Measurements from ENCODE around the gene MUC5AC.
"Not testable (repeated sequence)": the region's sequence is repeated elsewhere in the genome, so short reads cannot be mapped to it uniquely, and the experiment has no call there.

The MUC5AC gene

DNA sequence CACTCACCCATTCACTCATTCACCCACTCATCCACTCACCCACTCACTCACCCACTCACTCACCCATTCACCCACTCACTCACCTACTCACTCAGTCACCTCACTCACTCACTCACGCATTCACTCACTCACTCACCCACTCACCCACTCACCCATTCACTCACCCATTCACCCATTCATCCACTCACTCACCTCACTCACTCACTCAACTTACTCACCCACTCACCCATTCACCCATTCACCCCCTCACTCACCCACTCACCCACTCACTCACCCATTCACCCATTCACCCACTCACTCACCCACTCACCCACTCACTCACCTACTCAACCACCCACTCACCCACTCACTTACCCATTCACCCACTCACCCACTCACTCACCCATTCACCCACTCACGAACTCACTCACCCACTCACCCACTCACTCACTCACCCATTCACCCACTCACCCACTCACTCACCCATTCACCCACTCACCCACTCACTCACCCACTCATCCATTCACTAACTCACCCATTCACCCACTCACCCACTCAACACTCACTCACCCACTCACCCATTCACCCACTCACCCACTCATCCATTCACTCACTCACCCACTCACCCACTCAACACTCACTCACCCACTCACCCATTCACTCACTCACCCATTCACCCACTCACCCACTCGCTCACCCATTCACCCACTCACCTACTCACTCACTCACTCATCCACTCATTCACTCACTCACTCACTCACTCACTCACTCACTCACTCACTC, 13.7 kb downstream of the MUC5AC start:
- H3K36me3 Mint-ChIP-seq (ENCODE audit: low read depth), result peaks cover 5% of the 10 kb centered on the region
- H3K9me3 Mint-ChIP-seq, result peaks cover 24% of the 10 kb centered on the region
- H3K4me3 Mint-ChIP-seq, result no peak overlapping the region
- no peak overlapping the region for H3K27ac Mint-ChIP-seq
- no peak for DNase-seq (ENCODE audit: low spot score)
- H3K27me3 Mint-ChIP-seq (ENCODE audit: low read depth), result no peaks in the 10 kb centered on the region
- no peaks in the 10 kb centered on the region for H3K4me1 Mint-ChIP-seq (ENCODE audit: low read depth)

DNA sequence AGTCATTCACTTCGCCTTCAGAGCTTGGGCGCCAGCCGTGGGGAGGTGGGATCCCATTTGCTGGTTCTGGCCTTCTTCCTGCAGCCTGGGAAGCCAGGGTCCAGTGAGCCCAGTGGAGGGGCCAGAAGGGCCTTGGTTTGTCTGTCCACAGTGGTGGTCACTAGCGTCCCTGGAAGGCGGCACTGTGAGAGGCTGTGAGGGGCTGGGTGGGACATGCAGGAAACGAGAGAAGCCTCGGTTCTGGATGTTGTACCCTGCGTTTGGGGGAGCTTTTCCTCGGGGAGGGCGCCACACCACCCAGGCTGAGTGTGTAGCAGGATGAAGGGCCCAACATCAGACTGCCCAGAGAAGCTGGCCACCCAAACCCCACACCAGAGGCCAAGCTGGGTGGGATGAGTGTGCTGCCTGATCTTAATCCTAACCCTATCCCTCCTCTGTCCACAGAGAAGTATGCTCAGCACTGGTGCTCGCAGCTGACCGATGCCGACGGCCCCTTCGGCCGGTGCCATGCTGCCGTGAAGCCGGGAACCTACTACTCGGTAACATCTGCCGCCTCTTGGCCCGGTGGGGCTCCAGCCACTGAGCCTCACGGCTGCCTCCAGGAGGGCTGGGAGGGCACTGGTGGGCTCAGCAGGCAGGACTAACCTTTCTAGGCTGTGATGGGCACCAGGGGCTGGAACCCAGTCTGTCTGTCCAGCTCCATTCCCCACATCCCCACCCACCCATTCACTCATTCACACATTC, 14.4 kb downstream of the MUC5AC start:
- no peak overlapping the region for H3K4me3 Mint-ChIP-seq
- no peaks in the 10 kb centered on the region for H3K27me3 Mint-ChIP-seq (ENCODE audit: low read depth)
- peaks cover 5% of the 10 kb centered on the region for H3K36me3 Mint-ChIP-seq (ENCODE audit: low read depth)
- H3K27ac Mint-ChIP-seq, result no peak overlapping the region
- H3K9me3 Mint-ChIP-seq, result peaks cover 24% of the 10 kb centered on the region
- H3K4me1 Mint-ChIP-seq (ENCODE audit: low read depth), result no peaks in the 10 kb centered on the region
- DNase-seq (ENCODE audit: low spot score), result no peak

DNA sequence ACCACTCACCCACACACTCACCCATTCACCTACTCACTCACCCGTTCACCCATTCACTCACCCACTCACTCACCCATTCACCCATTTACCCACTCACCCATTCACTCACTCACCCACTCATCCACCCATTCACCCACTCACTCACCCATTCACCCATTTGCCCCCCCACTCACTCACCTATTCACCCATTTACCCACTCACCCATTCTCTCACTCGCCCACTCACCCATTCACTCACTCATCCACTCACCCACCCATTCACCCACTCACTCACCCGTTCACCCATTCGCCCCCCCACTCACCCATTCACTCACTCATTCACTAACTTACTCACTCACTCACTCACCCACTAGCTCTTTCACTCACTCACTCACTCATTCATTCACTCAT, 15.0 kb downstream of the MUC5AC start:
- Mint-ChIP-seq H3K36me3 (ENCODE audit: low read depth) (peaks cover 5% of the 10 kb centered on the region), H3K27me3 (ENCODE audit: low read depth) (no peaks in the 10 kb centered on the region), H3K4me3 (no peak overlapping the region), H3K4me1 (ENCODE audit: low read depth) (no peaks in the 10 kb centered on the region), H3K27ac (no peak overlapping the region), H3K9me3 (peaks cover 24% of the 10 kb centered on the region)
- DNase-seq (ENCODE audit: low spot score), result no peak

DNA sequence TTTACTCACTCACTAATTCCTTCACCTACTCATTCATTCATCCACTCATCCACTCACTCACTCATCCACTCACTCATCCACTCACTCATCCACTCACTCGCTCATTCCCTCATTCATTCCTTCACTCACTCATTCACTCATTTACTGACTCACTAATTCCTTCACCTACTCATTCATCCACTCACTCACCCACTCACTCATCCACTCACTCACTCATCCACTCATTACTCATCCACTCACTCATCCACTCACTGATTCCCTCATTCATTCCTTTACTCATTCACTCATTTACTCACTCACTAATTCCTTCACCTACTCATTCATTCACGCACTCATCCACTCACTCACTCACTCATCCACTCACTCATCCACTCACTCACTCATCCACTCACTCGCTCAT, 15.6 kb downstream of the MUC5AC start:
- H3K4me1 Mint-ChIP-seq (ENCODE audit: low read depth); H3K27me3 Mint-ChIP-seq (ENCODE audit: low read depth); H3K4me3 Mint-ChIP-seq; H3K27ac Mint-ChIP-seq; DNase-seq (ENCODE audit: low spot score); H3K36me3 Mint-ChIP-seq (ENCODE audit: low read depth): not testable (repeated sequence)
- H3K9me3 Mint-ChIP-seq, result peaks cover 24% of the 10 kb centered on the region

DNA sequence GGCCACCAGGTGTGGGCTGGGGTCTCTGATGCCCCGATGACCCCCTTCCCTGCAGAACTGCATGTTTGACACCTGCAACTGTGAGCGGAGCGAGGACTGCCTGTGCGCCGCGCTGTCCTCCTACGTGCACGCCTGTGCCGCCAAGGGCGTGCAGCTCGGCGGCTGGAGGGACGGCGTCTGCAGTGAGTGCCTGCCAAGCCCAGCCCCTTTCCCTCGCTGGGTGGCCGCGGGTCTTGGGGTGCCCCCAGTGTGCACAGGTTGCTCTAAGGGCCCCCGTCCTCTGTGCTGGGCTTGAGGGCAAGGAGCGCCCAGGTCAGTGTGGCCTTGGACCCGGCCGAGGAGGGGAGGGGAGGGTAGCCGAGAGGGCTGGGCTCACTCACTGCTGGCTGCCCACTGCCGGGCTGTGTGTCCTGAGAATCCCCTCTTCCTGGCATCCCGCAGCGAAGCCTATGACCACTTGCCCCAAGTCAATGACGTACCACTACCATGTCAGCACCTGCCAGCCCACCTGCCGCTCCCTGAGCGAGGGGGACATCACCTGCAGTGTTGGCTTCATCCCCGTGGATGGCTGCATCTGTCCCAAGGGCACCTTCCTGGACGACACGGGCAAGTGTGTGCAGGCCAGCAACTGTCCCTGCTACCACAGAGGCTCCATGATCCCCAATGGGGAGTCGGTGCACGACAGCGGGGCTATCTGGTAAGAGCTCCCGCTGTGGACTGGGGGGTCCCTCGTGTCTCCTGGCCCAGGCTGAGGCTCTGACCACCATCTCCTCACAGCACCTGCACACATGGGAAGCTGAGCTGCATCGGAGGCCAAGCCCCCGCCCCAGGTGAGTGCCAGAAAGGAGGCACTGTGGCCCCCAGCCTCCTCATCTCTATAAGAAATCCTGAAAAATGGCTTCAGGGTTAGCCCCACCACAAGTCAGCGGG, 17.0 kb downstream of the MUC5AC start:
- H3K27me3 Mint-ChIP-seq (ENCODE audit: low read depth), result no peaks in the 10 kb centered on the region
- no peak overlapping the region for H3K4me3 Mint-ChIP-seq
- peaks cover 5% of the 10 kb centered on the region for H3K36me3 Mint-ChIP-seq (ENCODE audit: low read depth)
- peaks cover 24% of the 10 kb centered on the region for H3K9me3 Mint-ChIP-seq
- no peak overlapping the region for H3K27ac Mint-ChIP-seq
- H3K4me1 Mint-ChIP-seq (ENCODE audit: low read depth), result no peaks in the 10 kb centered on the region
- DNase-seq (ENCODE audit: low spot score), result no peak

DNA sequence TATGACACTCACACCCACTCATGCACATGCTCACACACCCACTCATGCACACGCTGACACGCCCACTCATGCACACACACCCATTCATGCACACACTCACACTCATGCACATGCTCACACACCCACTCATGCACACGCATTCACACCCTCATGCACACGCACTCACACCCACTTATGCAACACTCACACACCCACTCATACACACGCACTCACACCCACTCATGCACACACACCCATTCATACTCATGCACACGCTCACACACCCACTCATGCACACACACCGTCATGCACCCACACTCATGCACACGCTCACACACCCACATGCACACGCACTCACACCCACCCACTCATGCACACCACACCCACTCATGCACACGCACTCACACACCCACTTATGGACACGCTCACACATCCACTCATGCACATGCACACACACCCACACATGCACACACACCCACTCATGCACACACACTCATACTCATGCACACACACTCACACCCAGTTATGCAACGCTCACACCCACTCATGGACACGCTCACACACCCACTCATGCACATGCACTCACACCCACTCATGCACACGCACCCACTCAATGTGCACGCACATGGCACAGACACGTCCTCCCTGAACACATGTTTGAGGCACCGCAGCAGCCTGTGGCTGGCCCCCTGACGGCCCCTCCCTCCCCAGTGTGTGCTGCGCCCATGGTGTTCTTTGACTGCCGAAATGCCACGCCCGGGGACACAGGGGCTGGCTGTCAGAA, 17.9 kb downstream of the MUC5AC start:
- Mint-ChIP-seq H3K9me3 (peaks cover 22% of the 10 kb centered on the region), H3K27ac (no peak overlapping the region), H3K4me1 (ENCODE audit: low read depth) (no peaks in the 10 kb centered on the region), H3K36me3 (ENCODE audit: low read depth) (peaks cover 5% of the 10 kb centered on the region), H3K4me3 (no peak overlapping the region), H3K27me3 (ENCODE audit: low read depth) (no peaks in the 10 kb centered on the region)
- no peak for DNase-seq (ENCODE audit: low spot score)

DNA sequence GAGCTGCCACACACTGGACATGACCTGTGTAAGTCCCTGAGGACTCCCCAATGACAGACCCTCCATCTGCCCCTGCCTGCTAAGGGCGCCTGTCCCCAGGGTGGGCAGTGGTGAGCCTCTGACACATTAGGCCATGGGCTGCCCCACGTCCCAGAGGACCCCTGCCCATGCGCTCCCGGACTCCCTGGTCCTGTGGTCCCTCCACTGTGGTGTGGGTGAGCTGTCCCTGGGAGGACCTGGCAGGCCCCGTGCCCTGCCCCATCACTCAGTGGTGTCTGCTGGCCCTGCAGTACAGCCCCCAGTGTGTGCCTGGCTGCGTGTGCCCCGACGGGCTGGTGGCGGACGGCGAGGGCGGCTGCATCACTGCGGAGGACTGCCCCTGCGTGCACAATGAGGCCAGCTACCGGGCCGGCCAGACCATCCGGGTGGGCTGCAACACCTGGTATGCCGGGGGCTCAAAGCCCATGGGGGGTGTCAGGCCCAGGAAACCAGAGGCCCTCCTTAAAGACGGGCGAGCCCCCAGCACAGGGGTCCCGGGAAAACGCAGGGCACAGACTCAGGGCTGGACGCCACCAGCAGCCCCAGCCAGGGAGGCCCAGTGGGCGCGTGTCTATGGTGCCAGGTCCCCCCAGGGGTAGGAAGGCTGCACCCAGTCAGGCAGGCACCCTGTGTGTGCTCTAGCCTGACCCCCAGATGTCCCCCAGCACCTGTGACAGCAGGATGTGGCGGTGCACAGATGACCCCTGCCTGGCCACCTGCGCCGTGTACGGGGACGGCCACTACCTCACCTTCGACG, 18.7 kb downstream of the MUC5AC start:
- Mint-ChIP-seq H3K27ac (no peak overlapping the region), H3K27me3 (ENCODE audit: low read depth) (no peaks in the 10 kb centered on the region), H3K4me3 (no peak overlapping the region), H3K4me1 (ENCODE audit: low read depth) (no peaks in the 10 kb centered on the region), H3K36me3 (ENCODE audit: low read depth) (peaks cover 5% of the 10 kb centered on the region), H3K9me3 (peaks cover 15% of the 10 kb centered on the region)
- no peak for DNase-seq (ENCODE audit: low spot score)

DNA sequence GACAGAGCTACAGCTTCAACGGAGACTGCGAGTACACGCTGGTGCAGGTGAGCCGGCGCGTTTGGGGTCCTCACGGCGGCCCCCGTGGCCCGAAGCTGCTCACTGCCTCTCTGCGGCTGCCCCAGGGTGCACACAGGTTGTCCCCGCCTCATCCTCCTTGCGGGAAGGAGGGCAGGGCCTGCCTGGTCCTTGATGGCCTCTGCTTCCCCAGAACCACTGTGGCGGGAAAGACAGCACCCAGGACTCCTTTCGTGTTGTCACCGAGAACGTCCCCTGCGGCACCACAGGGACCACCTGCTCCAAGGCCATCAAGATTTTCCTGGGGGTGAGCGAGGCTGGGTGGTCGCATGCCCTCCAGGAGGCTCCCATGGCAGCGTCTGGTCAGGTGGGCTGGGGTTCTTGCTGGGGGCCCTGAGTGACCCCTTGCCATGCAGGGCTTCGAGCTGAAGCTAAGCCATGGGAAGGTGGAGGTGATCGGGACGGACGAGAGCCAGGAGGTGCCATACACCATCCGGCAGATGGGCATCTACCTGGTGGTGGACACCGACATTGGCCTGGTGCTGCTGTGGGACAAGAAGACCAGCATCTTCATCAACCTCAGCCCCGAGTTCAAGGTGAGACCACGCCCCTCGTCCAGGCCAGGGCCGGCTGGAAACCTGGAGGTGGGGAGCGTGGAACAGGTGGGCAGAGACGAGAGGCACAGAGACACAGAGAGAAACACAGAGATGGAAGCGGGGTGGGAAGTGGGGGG, 19.4 kb downstream of the MUC5AC start:
- Mint-ChIP-seq H3K4me1 (ENCODE audit: low read depth) (no peaks in the 10 kb centered on the region), H3K27ac (no peak overlapping the region), H3K4me3 (no peak overlapping the region), H3K36me3 (ENCODE audit: low read depth) (peaks cover 3% of the 10 kb centered on the region), H3K27me3 (ENCODE audit: low read depth) (no peaks in the 10 kb centered on the region), H3K9me3 (peaks cover 10% of the 10 kb centered on the region)
- no peak for DNase-seq (ENCODE audit: low spot score)

DNA sequence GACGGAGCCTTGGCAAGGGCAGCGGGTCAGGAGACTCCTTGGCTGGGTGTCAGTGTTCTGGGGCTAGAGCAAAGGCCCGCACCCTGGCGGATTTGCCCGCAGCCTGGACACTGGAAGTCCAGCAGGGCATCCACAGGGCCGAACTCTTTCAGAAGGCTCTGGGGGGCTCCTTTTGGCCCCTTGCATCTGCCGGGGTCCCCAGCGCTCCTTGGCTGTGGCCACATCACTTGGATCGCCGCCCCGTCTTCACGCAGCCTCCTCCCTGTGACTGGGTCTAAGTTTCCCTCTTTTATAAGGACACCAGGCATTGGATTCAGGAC, 20.0 kb downstream of the MUC5AC start:
- H3K27ac Mint-ChIP-seq, result no peak overlapping the region
- no peaks in the 10 kb centered on the region for H3K4me1 Mint-ChIP-seq (ENCODE audit: low read depth)
- no peaks in the 10 kb centered on the region for H3K27me3 Mint-ChIP-seq (ENCODE audit: low read depth)
- no peak overlapping the region for H3K4me3 Mint-ChIP-seq
- no peak for DNase-seq (ENCODE audit: low spot score)
- H3K9me3 Mint-ChIP-seq, result peaks cover 10% of the 10 kb centered on the region
- peaks cover 3% of the 10 kb centered on the region for H3K36me3 Mint-ChIP-seq (ENCODE audit: low read depth)

DNA sequence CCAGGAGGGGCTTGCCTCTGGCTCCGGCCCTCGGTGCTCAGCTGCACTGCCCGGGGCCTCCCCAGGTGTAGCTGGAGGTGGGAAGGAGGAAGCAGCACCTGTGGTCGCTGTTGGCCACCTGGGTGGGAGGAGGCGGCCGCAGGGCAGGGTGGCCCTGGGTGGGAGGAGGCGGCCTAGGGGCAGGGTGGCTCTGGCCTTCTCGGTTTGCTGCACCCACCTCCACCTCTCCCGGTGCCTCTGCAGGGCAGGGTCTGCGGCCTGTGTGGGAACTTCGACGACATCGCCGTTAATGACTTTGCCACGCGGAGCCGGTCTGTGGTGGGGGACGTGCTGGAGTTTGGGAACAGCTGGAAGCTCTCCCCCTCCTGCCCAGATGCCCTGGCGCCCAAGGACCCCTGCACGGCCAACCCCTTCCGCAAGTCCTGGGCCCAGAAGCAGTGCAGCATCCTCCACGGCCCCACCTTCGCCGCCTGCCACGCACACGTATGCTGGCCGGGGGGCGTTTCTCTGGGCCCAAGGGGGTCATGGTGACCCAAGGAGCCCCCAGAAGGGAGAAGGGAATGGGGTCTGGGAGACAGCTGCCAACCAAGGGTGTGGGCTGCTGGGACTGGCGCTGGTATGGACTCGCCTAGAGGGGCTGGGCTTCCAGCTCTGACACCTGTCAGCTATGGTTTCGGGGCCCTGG, 20.6 kb downstream of the MUC5AC start:
- DNase-seq (ENCODE audit: low spot score), result no peak
- H3K27me3 Mint-ChIP-seq (ENCODE audit: low read depth), result no peaks in the 10 kb centered on the region
- H3K9me3 Mint-ChIP-seq, result peaks cover 10% of the 10 kb centered on the region
- no peak overlapping the region for H3K27ac Mint-ChIP-seq
- H3K4me3 Mint-ChIP-seq, result no peak overlapping the region
- H3K36me3 Mint-ChIP-seq (ENCODE audit: low read depth), result peaks cover 3% of the 10 kb centered on the region
- no peaks in the 10 kb centered on the region for H3K4me1 Mint-ChIP-seq (ENCODE audit: low read depth)

DNA sequence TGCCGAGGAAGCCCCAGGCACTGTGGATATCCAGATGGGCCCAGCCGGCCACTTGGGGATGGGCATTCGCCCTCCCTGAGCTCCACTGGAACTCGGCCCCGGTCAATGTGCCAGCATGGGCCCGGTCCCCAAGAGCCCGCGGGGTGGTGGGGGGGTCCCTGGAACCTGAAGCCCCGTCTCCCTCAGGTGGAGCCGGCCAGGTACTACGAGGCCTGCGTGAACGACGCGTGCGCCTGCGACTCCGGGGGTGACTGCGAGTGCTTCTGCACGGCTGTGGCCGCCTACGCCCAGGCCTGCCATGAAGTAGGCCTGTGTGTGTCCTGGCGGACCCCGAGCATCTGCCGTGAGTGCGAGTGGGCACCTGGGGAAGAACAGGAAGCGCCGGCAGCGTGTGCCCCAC, 21.2 kb downstream of the MUC5AC start:
- H3K27ac Mint-ChIP-seq, result no peak overlapping the region
- peaks cover 3% of the 10 kb centered on the region for H3K36me3 Mint-ChIP-seq (ENCODE audit: low read depth)
- no peak overlapping the region for H3K4me3 Mint-ChIP-seq
- H3K9me3 Mint-ChIP-seq, result peaks cover 10% of the 10 kb centered on the region
- no peaks in the 10 kb centered on the region for H3K4me1 Mint-ChIP-seq (ENCODE audit: low read depth)
- DNase-seq (ENCODE audit: low spot score), result no peak
- H3K27me3 Mint-ChIP-seq (ENCODE audit: low read depth), result no peaks in the 10 kb centered on the region

DNA sequence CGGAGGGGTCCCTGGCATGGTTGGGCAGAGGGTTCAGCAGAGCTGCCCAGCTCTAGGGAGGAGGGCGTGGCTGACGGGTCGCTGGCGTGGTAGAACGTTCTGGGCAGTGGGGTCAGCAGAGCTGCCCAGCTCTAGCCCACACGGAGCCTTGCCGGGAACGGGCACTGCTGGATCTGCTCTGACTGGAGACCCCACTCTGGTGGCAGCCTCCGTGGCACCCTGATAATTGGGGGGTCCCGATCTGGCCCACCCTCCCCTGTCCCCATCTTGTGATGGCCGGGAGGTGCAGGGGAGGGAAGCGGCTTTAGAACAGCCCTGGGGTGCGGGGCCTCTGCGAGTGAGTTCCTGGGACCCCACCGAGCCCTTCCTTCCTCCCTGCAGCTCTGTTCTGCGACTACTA, 21.9 kb downstream of the MUC5AC start:
- DNase-seq (ENCODE audit: low spot score), result no peak
- Mint-ChIP-seq H3K27ac (no peak overlapping the region), H3K27me3 (ENCODE audit: low read depth) (no peaks in the 10 kb centered on the region), H3K36me3 (ENCODE audit: low read depth) (peaks cover 3% of the 10 kb centered on the region), H3K9me3 (peaks cover 10% of the 10 kb centered on the region), H3K4me3 (no peak overlapping the region), H3K4me1 (ENCODE audit: low read depth) (no peaks in the 10 kb centered on the region)
